ENCODE data around the gene C19orf12. TPM values are rescaled to one million over a fixed set of nuclear protein-coding genes. Genes with fewer than 3 reads are reported as not detected.
A peak's percentile ranks its signal among the peaks of the same experiment; 100 is the strongest.

The C19orf12 gene
- polyA plus RNA-seq, 3 donors, result 22.4 to 33.5 (median 27.6) TPM

- no peak for DNase-seq
Measured at GRCh38 chr19:29702161-29702962, 12.7 kb downstream of the C19orf12 start.

- no peak for DNase-seq
Measured at GRCh38 chr19:29700498-29700897, 14.6 kb downstream of the C19orf12 start.

DNA sequence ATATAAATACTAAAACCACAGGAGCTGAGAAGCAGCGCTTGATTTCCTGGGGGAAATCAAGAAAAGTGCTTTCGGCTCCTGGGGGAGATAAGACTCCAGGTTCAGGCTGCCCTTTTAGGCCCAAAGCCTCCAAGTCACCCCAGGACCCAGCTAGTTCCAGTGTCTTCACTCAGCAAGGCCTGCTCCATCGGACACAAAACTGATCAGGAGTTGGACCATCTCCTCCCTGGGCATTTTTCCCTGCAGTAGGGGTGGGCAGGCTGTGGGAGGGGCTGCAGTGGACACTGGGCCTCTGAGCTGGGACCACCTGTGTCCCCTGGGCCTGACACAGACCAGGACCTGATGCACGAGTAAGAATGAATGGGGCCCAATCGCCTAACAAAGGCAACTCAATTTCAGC, 15.2 kb downstream of the C19orf12 start:
- DNase-seq, result no peak

- no peak for DNase-seq
Measured at GRCh38 chr19:29697523-29698261, 17.4 kb downstream of the C19orf12 start.

DNA sequence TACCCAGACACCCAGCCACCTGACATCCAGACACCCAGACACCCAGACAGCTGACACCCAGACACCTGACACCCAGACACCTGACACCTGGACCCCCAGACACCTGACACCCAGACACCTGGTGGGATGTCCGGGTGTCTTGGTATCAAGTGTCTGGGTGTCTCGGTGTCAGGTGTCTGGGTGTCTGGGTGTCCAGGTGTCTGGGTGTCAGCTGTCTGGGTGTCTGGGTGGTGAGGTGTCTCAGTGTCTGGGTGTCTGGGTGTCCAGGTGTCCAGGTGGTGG, 18.6 kb downstream of the C19orf12 start:
- no peak for DNase-seq

GRCh38 chr19:29695765-29696564, 19.1 kb downstream of the C19orf12 start:
- no peak for DNase-seq

GRCh38 chr19:29694669-29695627, 20.1 kb downstream of the C19orf12 start:
- peak; percentile 67 for DNase-seq

GRCh38 chr19:29694161-29694560, 20.9 kb downstream of the C19orf12 start:
- no peak for DNase-seq

DNA sequence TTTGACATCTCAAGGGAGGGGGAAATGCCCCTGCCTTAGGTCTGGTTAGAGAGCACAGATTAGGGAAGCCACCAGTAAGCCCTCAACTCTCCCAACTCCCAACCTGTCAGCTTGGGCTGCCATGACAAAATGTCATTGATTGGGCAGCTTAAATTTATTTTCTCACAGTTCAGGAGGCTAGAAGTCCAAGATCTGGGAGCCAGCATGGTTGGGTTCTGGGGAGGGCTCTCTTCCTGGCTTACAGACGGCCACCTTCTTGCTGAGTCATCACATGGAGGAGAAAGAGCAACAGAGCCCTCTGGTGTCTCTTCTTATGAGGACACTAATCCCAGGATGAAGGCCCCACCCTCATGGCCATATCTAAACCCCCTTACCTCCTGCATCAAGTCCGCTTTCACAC, 24.2 kb downstream of the C19orf12 start:
- DNase-seq, result no peak

DNA sequence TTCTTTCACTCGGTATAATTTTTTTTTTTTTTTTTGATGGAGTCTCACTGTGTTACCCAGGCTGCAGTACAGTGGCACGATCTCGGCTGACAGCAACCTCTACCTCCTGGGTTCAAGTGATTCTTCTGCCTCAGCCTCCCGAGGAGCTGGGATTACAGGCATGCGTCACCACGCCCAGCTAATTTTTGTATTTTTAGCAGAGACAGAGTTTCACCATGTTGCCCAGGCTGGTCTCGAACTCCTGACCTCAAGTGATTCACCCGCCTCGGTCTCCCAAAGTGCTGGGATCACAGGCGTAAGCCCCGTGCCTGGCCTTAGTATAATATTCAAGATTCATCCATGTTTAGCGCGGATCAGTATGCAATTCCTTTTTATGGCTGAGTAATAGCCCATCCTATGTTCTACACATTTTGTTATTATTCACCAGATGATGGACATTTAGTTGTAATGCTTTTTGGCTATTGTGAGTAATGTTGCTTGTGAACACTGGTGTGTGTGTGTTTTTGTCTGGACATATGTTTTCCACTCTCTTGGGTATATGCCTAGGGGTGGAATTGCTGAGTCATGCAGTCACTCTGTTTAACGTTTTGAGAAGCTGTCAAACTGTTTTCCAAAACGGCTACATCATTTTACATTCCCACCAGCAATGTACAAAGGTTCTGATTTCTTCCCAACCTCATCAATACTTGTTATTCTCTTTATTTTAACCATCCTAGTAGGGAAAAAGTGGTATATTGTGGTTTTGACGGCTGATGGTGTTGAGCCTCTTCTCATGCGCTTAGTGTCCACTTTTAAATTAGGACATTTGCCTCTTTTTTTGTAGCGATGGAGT, 26.9 kb downstream of the C19orf12 start:
- no peak for DNase-seq

DNA sequence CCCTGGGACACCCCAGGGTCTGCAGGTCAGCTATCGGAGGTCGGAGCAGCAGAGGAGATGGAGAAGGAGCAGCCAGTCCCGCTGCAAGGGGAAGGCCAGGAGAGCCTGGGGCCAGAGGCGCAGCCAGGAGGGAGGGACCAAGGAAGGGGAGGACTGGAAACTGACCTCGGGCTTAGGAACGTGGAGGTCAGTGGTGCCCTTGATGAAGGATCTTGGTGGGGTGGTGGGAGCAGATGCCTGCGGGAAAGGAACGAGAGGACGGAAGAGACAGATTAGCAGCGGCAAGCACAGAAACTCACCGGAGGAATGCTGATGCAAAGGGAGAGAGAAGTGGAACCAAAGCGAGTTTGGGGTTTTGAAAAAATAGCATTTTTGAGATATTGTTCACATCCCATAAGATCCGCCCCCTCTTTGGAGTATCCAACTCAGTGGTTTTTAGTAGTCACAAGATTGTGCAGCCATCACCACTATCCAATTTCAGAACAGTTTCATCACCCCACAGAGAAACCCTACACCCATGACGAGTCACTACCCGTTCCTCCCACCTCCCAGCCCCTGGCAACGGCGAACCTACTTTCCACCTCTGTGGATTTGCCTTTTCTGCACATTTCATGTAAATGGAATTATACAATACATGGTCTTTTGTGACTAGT, 27.7 kb downstream of the C19orf12 start:
- peak; percentile 77 for DNase-seq

DNA sequence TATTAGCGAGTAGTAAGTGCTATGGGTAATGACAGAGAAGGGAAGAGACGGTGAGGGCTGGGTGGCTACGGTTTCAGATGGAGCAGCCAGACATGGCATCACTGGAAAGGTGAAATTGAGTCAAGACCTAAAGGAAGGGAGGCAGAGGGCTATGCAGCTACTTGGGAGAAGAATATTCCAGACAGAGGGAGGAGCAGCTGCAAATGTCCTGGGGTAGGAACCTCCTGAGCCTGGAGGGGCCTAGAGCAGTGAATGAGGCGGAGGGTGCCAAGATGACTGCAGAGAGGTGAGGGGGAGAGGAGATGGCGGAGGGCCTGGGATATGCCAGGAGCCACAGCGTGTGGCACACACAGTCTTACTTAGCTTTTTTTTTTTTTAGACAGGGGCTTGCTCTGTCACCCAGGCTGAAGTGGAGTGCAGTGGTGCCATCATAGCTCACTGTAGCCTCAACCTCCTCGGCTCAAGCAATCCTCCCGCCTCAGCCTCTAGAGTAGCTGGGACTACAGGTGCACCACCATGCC, 28.7 kb downstream of the C19orf12 start:
- no peak for DNase-seq

- no peak for DNase-seq
Measured at GRCh38 chr19:29685326-29685725, 29.7 kb downstream of the C19orf12 start.

DNA sequence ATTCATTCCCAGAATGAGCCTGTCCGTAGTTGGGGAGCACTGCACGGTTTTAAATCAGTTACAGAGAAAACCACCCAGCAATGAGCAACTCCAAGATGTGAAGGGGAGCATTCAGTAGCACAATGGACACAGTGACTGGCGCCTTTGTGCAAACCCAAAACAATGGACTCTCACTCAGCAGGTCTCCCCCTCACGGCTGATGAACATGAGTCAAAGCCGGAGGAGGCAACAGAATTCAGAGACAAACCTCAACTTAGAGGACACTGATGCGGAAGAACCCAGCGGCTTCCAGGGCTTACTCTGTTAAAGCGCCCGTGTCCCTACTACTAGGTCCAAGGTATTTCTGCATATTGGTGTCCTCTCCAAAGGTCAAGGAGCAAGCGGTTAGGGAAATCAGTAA, 32.1 kb downstream of the C19orf12 start:
- no peak for DNase-seq

DNA sequence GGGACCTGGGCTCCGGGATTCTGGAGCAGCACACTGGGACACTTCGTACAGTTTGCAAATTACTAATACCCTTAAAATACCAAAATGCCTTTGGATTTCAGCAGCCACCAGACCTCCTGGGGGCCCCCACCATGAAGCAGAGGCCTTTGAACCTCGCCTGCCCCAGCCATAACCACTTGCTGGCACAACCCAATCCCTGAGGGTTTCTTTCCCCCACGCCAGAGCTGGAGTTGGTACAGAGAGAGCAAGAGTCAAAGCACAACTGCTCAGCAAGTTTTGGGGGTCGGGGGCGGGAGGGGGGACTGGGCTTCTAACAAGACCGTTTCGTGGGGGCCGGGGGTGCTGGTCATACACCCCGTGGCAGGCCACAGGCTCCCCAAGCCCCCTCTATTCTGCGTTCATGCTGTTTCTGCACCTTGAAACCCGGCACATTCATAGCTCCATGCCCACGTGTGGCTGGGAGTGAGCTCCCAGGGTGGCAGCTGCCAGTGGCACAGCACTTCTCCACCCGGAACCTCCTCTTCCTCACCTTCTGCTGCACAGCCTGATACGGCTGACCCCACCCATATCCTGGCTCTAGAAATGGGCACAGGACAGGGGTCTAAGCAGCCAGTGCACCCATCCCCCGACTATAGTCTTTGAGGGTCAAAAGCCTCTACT, 32.7 kb downstream of the C19orf12 start:
- DNase-seq, result no peak

- DNase-seq, result no peak
Measured at GRCh38 chr19:29681422-29682235, 33.4 kb downstream of the C19orf12 start.

DNA sequence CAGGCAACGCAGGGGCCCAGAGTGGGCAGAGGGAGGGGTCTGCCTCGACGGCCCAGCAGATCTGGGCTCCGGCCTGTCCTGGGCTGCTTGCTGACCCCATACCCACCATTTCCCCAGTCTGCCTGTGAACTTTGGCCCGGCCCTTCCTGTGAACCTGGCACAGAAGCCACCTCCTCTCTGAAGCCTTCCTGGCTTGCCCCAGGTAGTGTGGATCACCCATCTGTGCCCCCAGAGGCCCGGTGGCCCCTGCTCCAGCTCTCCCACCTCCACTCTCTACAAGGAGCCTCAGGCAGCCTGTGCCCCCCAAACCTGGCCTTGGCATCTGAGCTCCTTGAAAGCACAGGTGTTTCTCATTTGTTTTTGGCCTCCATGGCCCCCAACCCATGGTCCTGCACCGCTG, 34.1 kb downstream of the C19orf12 start:
- DNase-seq, result no peak

GRCh38 chr19:29680447-29680846, 34.6 kb downstream of the C19orf12 start:
- DNase-seq, result no peak

Measured in renal pelvis (tissue), 4 donors.